Measurements from ENCODE around the gene NCMAP.

The NCMAP gene

GRCh38 chr1:24621121-24621520 is 65.2 kb downstream of the NCMAP start:
- no peak for DNase-seq (ENCODE audit: low read depth in 2 of 2, low spot score in 1 of 2)

- no peak for DNase-seq (ENCODE audit: low read depth in 2 of 2, low spot score in 1 of 2)
These were observed 66.3 kb downstream of the NCMAP start for GRCh38 chr1:24622218-24622617.

- no peak for DNase-seq (ENCODE audit: low read depth in 2 of 2, low spot score in 1 of 2)
These were observed 76.9 kb downstream of the NCMAP start for GRCh38 chr1:24632832-24633175.

GRCh38 chr1:24635195-24635843 is 79.4 kb downstream of the NCMAP start:
- DNase-seq (ENCODE audit: low read depth in 2 of 2, low spot score in 1 of 2) = no peak

- DNase-seq (ENCODE audit: low read depth in 2 of 2, low spot score in 1 of 2) = no peak
These were observed 80.9 kb downstream of the NCMAP start for GRCh38 chr1:24636661-24637357.

- no peak for DNase-seq (ENCODE audit: low read depth in 2 of 2, low spot score in 1 of 2)
These were observed 83.2 kb downstream of the NCMAP start for GRCh38 chr1:24639094-24639493.

GRCh38 chr1:24639881-24640280 is 84.0 kb downstream of the NCMAP start:
- no peak for DNase-seq (ENCODE audit: low read depth in 2 of 2, low spot score in 1 of 2)

GRCh38 chr1:24640288-24640687 is 84.4 kb downstream of the NCMAP start:
- no peak for DNase-seq (ENCODE audit: low read depth in 2 of 2, low spot score in 1 of 2)

- peak in 1 of 2 donors; percentile 2 for DNase-seq (ENCODE audit: low read depth in 2 of 2, low spot score in 1 of 2)
These were observed 85.8 kb downstream of the NCMAP start for GRCh38 chr1:24641646-24642151.

- DNase-seq (ENCODE audit: low read depth in 2 of 2, low spot score in 1 of 2) = peak; percentile 92 to 98
These were observed 86.8 kb downstream of the NCMAP start, which contains the start of gene SRRM1 for GRCh38 chr1:24642481-24643362. Gene SRRM1, plus strand, starts transcription at chr1:24643302. Its CDS starts 25 bp downstream, at chr1:24643327.

GRCh38 chr1:24643363-24644099 is 87.6 kb downstream of the NCMAP start:
- no peak for DNase-seq (ENCODE audit: low read depth in 2 of 2, low spot score in 1 of 2)

GRCh38 chr1:24644100-24644384 is 88.2 kb downstream of the NCMAP start:
- DNase-seq (ENCODE audit: low read depth in 2 of 2, low spot score in 1 of 2) = peak in 1 of 2 donors; percentile 0

GRCh38 chr1:24648919-24649318 is 93.0 kb downstream of the NCMAP start:
- DNase-seq (ENCODE audit: low read depth in 2 of 2, low spot score in 1 of 2) = no peak

GRCh38 chr1:24652382-24652781 is 96.5 kb downstream of the NCMAP start:
- DNase-seq (ENCODE audit: low read depth in 2 of 2, low spot score in 1 of 2) = no peak

GRCh38 chr1:24654010-24654409 is 98.1 kb downstream of the NCMAP start:
- DNase-seq (ENCODE audit: low read depth in 2 of 2, low spot score in 1 of 2) = no peak

- no peak for DNase-seq (ENCODE audit: low read depth in 2 of 2, low spot score in 1 of 2)
These were observed 100.2 kb downstream of the NCMAP start for GRCh38 chr1:24656046-24656445.

GRCh38 chr1:24657781-24658180 is 101.9 kb downstream of the NCMAP start:
- no peak for DNase-seq (ENCODE audit: low read depth in 2 of 2, low spot score in 1 of 2)

All from stimulated activated CD8-positive, alpha-beta memory T cell treated with anti-CD3 and anti-CD28 coated beads, Interleukin-4, amount 100 ng/mL, for 4 hours (primary cell).